HG03135 (cell line): ENCODE measurements around the gene UBTD1.
"Not testable (repeated sequence)": the region's sequence is repeated elsewhere in the genome, so short reads cannot be mapped to it uniquely, and the experiment has no call there.

Experiments used
- ATAC-seq: cut with Tn5 transposase; IDR thresholded peaks from one replicate; pipeline ENCODE4 v1.9.1; 2021; ENCODE audit warnings: mild to moderate bottlenecking, moderate library complexity; ENCODE audit not compliant: unreplicated experiment

The UBTD1 gene

DNA sequence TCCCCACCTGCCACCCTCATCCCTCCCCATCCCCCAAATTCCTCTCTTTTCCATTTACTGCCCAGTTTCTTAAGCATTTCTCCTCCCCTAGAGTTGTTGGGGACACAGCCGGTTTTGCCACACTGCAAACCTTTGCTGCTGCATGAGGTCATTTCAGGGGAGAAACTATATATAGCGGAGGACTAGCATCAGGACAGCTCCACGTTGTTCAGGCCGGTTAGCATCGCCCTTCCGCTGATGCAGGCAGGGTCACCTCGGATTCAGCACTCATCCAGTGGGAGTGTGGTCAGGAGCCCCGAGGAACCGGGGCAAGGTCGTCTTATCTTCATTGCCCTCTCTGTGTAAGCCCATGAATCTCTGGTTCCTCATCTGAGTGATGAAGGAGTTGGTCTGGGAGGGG lies 15.6 kb downstream of the UBTD1 start:
- ATAC-seq, result no peak

DNA sequence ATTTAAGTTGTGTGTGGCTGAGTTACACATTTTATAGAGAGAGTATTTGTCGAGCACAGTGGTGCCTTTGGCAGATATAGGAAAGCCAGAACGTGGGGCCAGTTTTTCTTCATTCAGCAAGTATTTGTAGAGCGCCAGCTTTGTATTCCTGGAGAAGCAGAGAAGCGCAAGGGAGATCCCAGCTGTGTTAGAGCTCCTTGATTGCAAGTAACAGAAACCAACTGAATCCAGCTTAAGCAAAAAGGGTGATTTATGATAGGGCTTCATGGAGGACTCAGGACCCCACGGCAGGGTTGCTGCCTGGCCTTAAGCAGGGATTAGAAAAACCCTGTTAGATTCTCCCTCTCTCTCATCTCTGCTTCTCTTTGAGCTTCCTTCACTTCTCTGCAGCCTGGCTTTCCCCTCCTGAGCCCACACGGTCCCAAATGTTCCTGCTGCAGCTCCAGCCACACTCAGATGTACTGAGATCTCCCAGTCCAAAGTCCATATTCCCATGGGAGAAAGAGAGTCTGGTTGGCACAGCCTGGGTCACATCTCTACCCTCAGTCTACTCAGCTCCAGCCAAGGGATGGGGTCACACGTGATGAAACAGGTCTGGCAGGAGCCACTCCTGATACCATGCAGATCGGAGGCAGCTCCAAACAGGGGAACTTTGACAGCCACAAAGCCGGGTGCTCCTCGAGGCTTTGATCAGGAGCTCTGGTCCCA lies 16.7 kb downstream of the UBTD1 start:
- no peak for ATAC-seq

DNA sequence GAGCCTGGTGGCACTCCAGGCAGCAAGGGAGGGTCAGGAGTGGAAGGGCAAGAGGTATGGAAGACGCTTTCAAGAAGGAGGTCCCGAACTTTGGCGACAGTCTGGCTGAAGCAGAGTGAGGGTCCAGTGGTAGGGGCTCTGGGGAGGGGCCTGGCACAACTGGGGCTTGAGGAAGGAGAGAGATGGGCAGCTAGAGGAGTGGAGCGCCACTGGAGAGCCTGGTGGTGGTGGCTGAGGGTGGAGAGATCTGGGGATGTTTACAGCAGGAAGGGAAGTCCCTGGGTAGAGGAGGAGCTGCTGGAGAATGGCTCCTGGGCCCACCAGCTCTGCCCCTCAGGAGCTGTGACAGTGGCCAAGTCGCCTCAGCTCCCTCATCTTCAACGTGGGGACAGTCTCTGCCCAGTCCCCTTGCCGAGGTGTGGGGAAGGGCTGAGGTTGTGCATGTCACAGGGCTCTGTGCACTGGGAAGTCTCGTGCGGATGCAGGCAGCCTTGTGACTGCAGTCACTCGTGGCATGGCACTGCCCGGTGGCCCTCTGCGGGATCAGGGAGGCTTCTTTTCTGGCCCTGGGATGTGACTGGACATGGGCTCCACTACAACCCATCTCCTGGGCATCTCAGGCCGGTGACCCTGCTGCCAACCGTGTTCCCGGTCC lies 18.5 kb downstream of the UBTD1 start:
- ATAC-seq, result no peak

DNA sequence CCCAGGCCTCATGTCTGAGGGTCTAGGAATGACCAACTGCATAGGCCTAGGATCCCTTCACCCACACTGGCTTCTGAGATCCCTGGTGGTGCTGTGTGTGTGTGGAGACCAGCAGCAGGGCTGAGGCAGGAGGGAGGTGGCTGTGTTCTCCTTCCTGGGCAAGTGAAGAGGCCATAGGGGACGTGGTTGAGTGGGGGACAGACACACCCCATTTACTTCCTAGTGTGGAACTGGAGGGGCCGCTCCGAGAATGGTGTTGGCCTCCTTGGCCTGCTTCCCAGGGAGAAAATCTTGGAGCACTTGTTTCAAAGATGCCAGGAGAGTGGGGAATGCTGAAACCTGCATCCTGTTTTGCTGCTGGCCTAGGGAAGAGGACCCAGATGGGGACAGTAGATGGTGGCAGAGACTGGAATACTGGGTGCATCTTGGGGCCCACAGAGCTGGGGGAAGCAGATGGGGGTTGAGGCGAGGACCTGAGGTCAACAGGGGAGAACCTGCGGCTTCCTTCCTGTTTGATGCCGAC lies 19.1 kb downstream of the UBTD1 start:
- no peak for ATAC-seq

DNA sequence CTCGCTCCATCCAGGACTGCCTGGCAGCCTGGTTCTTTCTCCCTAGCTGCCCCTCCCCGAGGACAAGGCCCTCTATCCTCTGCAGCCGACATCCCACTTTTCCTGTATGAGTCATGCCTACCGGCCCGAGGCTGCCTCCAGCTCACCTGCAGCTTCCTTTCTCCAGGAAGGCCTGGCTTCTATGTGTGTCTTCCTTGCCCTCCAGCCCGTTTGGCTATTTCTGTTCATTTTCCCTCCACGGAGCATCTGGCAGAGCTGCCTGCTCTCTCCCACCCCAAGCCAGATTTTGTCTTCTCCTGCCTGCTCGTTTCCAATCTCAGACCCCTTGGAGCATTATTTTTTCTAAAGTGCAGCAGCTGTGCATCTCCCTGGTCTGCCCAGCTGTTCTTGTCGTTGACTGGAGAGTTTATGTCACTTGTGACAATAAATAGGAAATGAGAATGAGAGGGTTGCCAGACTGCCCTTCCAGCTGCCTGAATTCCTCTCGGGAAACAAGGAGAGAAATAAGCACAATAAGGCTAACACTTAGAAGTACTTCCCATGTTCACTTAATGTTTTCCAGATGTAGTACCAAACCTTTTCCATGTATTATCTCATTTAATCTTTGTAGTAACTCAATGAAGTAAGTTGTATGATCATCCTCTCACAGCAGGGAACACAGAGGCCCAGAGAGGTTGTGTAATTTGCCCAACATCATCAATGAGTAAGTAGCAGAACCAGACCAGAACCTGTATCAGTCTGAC lies 19.7 kb downstream of the UBTD1 start:
- no peak for ATAC-seq

DNA sequence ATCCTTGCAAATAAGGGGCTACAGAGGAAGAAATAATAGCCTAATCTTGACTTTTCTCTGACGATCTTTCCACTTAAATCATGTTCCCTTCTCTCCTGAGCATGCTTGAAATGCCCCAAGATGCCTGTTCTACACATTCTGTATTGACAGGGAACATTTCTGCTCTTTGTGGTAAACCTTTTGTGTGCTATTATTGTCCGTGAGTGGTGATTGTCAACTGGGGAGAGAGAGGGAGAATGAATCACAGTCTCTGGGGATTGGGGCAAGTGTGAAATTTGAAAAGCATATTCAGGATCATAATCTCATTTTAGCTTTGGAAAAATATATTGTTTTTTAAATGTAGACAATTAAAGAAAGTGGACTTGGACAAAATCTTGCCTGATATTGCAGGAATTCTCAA lies 20.6 kb downstream of the UBTD1 start:
- ATAC-seq, result no peak

DNA sequence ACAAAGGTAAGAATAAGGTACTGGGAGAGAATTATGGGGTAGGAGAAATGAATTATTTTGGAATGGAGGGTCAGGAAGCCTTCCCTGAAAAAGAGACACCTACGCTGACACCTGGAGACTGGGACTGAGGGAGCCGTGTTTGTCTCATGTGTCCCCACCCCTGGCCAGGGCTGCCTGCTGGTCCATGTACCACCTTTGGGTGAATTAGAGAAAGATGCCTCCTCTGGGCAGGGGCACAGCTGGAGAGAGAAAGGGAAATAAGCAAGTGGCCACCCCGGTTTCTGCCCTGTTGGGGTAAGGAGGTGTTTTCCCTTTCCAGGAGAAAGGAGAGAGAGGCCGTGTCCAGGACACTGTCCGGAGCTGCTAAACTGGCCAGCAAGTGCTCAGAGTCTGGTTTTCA lies 21.8 kb downstream of the UBTD1 start:
- no peak for ATAC-seq

DNA sequence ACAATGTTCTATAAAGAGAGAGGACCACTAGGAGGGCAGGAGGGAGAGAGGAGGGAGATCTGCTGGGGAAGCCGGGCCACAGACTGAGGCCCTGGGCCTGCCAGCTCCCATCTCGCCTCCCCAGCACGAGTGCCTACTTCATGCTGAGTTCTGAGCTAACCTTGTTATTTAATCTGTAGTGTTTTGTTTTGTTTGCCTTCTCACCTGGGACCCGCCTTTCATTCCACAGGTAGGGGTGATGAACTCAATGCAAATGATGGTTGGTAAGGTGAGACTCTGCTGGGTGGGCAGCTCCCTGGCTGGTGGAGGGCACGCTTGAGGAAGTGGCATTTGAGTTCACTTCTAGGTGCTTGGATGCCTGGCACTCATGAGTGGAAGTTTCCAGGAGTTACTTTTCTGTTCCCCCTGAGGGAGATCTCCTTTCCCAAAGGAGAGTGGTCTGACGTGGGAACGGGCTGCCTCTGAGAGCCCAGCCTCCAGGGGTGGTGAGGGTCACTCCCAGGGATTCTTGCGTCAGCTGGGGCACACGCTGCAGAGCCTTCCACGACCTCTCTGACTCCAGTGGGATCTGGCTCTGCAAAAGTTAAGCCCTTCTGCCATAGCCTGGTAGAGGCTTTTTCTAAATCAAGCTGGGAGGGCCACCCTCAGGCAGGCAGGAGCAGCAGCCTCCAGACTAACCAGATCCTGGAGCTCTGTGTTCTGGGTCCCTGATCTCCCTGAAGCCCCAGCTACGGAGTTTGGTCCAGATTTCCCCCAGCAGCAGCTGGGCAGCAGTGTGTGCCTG lies 22.4 kb downstream of the UBTD1 start:
- no peak for ATAC-seq

DNA sequence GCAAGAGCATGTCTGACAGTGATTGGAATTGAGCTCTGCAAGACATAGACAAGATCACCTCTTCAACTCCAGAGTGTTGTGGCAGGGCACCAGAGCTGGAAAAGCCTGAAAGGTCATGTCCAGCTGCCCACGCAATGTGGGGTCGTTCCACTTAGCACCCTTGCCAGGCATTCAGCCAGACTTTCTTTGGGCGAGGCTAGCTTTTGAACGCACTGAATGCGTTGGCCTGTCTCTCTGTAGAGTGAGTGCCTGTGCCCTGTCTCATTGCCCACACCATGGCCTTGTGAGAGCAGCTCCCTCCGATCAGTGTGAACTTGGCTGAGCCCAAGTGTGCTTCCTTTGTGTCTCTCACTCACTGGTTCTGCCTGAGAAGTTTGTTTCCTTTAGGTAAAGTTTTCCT lies 23.3 kb downstream of the UBTD1 start:
- ATAC-seq, result no peak

DNA sequence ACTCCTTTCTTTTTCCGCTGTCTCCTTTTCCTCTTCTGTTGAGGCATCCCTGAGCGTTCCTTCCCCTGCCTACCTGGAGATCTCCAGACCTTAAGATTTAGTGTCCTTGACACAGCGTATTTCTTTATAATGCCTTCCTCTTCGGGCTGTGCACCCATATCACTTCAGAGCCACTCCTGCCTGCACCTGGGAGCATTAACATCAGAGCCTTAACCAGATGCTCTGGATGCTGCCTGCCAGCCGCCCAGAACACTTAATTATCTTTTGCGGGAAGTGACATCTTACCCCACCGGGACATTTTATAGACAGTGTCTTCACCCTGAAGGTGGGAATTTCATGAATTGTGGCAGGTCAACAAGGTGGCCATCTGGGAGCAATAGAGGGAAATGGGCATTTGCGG lies 24.2 kb downstream of the UBTD1 start:
- no peak for ATAC-seq

DNA sequence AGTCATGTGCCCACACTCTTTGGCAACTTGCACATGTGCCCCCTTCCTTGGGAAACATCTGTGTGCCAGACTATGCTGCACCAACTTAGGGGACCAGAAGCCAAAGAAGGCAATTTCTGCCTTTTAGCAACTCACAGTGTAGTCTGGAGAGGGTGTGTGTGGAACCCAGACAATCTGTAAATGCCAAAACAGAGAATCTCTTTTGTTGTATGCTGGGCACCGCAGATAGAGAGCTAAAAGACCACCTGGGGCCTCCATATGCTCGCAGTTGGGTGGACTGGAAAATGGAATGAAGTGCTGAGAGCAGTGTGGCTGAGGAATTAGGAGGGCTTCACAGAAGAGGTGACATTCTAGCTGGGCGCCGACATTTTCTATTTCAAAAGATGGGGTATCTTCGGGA lies 26.4 kb downstream of the UBTD1 start:
- no peak for ATAC-seq

DNA sequence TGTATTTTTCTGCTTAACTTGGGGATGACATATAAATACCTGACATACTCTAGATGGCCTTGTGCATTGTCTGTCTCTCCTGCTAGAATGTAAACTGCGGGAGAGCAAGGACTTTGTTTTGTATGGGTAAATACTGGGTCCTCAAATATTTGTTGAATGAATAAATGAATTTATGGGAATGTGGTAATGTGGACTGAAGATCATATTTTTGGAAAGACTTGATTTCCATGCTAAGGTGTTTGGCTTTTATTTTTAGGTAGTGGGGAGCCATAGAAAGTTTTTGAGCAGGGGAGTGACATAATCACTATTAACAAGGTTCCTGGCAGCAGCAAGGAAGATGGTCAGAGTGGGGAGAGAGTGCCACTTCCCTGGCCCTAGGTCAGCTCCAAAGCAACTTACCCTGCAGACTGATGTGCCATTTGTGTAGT lies 27.0 kb downstream of the UBTD1 start:
- ATAC-seq, result no peak

DNA sequence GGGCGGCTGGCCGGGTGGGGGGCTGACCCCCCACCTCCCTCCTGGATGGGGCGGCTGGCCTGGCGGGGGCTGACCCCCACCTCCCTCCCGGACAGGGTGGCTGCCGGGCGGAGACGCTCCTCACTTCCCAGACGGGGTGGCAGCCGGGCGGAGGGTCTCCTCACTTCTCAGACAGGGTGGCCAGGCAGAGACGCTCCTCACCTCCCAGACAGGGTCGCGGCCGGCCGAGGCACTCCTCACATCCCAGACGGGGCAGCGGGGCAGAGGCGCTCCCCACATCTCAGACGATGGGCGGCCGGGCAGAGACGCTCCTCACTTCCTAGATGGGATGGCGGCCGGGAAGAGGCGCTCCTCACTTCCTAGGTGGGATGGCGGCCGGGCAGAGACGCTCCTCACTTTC lies 30.2 kb downstream of the UBTD1 start:
- ATAC-seq, result not testable (repeated sequence)

DNA sequence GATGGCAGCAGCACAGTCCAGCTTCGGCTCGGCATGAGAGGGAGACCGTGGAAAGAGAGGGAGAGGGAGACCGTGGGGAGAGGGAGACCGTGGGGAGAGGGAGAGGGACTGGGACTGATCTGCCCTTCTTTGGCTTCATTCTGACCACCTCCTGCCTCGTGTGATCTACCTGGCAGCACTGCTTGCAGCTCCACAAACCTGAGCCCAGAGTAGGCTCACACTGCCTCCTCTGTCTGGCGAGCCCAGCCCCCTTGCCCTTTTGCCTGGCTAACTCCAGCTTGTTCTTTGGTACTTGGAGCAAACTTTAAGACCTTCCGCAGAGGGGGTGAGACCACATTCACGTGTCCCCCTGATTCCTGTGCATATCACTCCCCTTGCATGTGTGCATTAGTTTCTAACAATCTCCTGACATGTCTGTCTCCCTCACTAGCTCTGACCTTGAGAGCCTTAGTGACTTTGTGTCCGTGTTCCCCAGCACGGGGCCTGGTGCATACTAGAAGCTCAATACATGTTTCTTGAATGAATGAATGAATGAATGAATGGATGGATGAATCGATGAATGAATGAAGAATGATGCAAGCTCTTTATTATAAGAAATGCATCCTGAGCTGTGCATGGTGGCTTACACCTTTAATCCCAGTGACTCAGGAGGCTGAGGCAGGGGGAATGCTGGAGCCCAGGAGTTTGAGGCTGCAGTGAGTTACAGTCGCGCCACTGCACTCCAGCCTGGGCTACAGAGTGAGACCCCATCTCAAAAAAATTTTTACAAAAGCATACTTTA lies 31.2 kb downstream of the UBTD1 start:
- ATAC-seq, result no peak

DNA sequence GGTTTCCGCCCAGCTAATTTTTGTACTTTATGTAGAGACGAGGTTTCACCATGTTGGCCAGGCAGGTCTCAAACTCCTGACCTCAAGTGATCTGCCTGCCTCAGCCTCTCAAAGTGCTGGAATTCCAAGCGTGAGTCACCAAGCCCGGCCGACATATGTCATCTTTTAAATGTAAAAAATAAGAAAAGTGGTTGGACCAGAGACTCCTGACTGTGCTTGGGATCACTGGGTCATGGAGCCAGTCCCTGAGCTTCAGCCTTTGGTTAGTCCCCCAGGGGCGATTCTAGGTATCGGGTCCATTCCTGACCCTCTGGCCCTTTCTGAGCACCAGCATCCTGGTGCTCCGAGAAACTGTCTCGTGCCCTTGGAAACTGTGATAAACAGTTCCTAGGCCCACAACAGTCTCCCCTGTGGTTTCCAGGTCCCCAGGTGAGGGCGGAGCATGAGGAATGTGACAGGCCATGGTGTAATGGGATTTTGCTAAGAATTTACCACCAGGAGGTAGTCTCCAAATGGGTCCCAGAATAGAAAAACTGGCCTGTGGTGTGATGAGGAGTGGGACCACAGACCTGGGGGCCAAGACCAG lies 32.8 kb downstream of the UBTD1 start:
- no peak for ATAC-seq

DNA sequence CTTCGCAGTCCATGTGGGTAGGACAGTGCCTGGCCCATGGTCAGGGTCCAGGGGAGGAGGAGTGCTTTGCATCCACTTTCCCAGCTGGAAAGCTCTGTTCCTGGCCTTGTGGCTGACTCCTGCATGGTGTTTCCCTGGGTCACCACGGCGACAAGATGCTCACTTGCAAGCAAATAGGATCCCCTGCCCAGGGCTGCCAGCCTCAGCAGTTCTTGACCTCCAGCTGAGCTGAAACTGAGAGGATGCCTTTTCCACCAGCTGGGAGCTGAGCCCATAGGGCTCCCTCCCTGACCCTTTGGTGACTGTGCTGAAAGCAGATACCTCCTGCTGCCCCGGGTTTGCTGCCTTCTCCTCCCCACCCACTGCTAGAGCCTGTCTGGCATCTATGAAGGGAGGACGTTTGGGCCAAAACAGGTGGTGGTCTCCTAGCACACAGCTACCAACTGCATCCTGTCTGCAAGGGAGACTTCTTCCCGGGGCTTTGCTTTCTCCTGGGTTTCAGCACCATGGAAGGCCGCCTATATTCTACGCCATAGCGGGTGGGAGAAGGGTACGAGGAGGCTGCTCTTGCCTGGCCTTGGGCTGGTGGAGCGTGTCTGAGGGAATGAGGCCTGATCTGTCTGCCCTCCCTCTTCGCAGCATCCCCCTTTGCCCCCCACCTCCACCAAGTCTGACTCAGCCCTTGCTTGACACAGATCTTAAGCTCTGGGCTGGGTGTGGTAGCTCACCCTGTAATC lies 34.4 kb downstream of the UBTD1 start:
- ATAC-seq, result no peak

DNA sequence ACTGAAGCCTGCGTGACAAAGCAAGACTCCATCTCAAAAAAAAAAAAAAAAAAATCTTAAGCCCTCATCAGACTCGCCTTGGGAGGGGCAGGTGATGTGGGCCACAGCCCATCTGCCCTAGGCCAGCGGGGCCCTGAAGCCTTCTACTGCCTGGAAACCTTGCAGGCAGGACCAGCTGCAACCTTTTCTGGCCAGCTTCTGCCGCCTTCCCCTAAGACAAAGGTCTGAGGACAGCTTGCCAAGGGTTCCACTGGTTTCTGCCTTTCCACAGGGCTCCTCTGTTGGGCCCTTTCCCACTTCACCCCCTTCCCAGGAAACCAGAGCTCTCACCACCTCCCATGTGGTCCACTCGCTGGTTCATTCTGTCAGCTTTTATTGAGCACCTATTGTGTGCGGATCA lies 35.2 kb downstream of the UBTD1 start:
- no peak for ATAC-seq

DNA sequence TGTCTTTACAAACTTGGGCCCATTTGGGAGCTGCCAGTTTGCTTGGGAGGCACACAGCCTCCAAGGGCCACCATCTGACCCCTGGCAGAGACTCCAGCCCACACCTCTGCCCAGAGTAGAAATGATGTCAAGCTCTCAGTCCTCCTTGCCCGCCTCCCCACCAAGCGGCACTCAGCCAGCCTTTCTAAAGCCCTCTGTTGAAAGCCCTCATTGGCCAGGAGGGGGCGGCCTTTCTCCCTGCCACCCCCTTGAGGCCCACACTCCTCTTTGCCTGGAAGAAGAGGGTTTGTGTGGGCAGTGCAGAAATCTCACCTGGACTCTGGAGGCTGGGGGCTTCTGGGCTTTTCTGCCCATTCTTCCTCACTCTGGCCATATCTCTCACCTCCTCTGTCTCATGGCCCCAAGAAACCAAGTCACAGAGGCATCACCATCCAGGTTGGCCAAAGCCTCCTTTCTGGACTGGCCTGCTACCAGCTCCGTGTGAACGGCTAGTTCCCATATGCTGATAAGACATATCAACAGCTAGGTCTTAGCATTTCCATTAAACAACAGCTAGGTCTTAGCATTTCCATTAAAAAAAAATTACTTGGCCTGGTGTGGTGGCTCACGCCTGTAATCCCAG lies 36.1 kb downstream of the UBTD1 start:
- ATAC-seq, result no peak
